Measurements from ENCODE around the gene NOTO. TPM values are rescaled to one million over a fixed set of nuclear protein-coding genes. Genes with fewer than 3 reads are reported as not detected.
"Not testable (repeated sequence)": the region's sequence is repeated elsewhere in the genome, so short reads cannot be mapped to it uniquely, and the experiment has no call there.

NOTO gene
- total RNA-seq, 4 donors from 2014 or later = not detected

- no peak for DNase-seq (ENCODE audit: low spot score in 2 of 2)
- TF ChIP-seq CTCF (IDR thresholded peaks at IDR 0.05) (no peak), POLR2A (IDR thresholded peaks at IDR 0.05) (no peak)
- no peak overlapping the region for H3K4me3 ChIP-seq (ENCODE audit: low read depth, poor library complexity, severe bottlenecking)
- intact Hi-C loops (cut with DNase I; ENCODE audit: low total_unique reads) = no loop called here
These were observed 4.8 kb upstream of the NOTO start for GRCh38 chr2:73197579-73197978.

- 71 to 74% methylated on average over 10 of the region's 10 CpGs for WGBS, 2 donors
- H3K4me3 ChIP-seq (ENCODE audit: low read depth, poor library complexity, severe bottlenecking); DNase-seq (ENCODE audit: low spot score in 2 of 2); intact Hi-C loops (cut with DNase I; ENCODE audit: low total_unique reads): not testable (repeated sequence)
These were observed 2.1 kb upstream of the NOTO start for GRCh38 chr2:73200281-73200680.

GRCh38 chr2:73203055-73203681 lies 794 bp downstream of the NOTO start:
- 3 to 10% methylated on average over 19 to 22 of the region's 44 CpGs for WGBS, 2 donors
- DNase-seq (ENCODE audit: low spot score in 2 of 2) = no peak
- intact Hi-C loops (cut with DNase I; ENCODE audit: low total_unique reads) = no loop called here
- TF ChIP-seq POLR2A (IDR thresholded peaks at IDR 0.05) (no peak), CTCF (IDR thresholded peaks at IDR 0.05) (no peak)
- no peak overlapping the region for H3K4me3 ChIP-seq (ENCODE audit: low read depth, poor library complexity, severe bottlenecking)

GRCh38 chr2:73205611-73206010 lies 3.2 kb downstream of the NOTO start:
- intact Hi-C loops (cut with DNase I; ENCODE audit: low total_unique reads) = no loop called here
- WGBS, 2 donors = 66% methylated on average over 6 of the region's 6 CpGs
- H3K4me3 ChIP-seq (ENCODE audit: low read depth, poor library complexity, severe bottlenecking) = no peak overlapping the region
- no peak for TF ChIP-seq CTCF (IDR thresholded peaks at IDR 0.05)
- TF ChIP-seq POLR2A (IDR thresholded peaks at IDR 0.05) = no peak
- no peak for DNase-seq (ENCODE audit: low spot score in 2 of 2)

GRCh38 chr2:73208258-73208657 lies 5.9 kb downstream of the NOTO start:
- WGBS, 2 donors = 81 to 83% methylated on average over 3 of the region's 3 CpGs
- TF ChIP-seq CTCF (IDR thresholded peaks at IDR 0.05) (no peak), POLR2A (IDR thresholded peaks at IDR 0.05) (no peak)
- intact Hi-C loops (cut with DNase I; ENCODE audit: low total_unique reads) = no loop called here
- no peak for DNase-seq (ENCODE audit: low spot score in 2 of 2)
- H3K4me3 ChIP-seq (ENCODE audit: low read depth, poor library complexity, severe bottlenecking) = no peak overlapping the region

GRCh38 chr2:73210019-73210418 lies 7.6 kb downstream of the NOTO start:
- no peak for DNase-seq (ENCODE audit: low spot score in 2 of 2)
- 90 to 94% methylated on average over 4 of the region's 4 CpGs for WGBS, 2 donors
- intact Hi-C loops (cut with DNase I; ENCODE audit: low total_unique reads) = no loop called here

More at GRCh38 chr2:73210019-73210418, 7.6 kb downstream of the NOTO start:
- no peak overlapping the region for H3K4me3 ChIP-seq (ENCODE audit: low read depth, poor library complexity, severe bottlenecking)
- no peak for TF ChIP-seq CTCF (IDR thresholded peaks at IDR 0.05)
- TF ChIP-seq POLR2A (IDR thresholded peaks at IDR 0.05) = no peak
